GM23248 (cell line): ENCODE results near the gene ERH. TPM values are rescaled to one million over a fixed set of nuclear protein-coding genes. Genes with fewer than 3 reads are reported as not detected.

Source experiments
- DNase-seq: peaks from one replicate; pipeline ENCODE4 v3.0.0-alpha.2; 2015
- H2AFZ ChIP-seq: fragments of 200-600 bp; sonication (generic); 2 replicates; pipeline ENCODE4 v1.6.1; 2016; ENCODE audit warnings: antibody characterized with exemption
- H3F3A ChIP-seq: fragments of 200-600 bp; sonication (generic); 2 replicates; pipeline ENCODE4 v1.6.1; 2016; ENCODE audit warnings: mild to moderate bottlenecking, antibody characterized with exemption, mixed run types; ENCODE audit not compliant: insufficient read depth
- H3K27ac ChIP-seq: fragments of 200-600 bp; sonication (generic); 2 replicates; pipeline ENCODE4 v1.5.1; 2016; ENCODE audit warnings: mild to moderate bottlenecking
- H3K27me3 ChIP-seq: fragments of 200-600 bp; sonication (generic); replicated peaks from 2 replicates; pipeline ENCODE4 v1.6.1; 2016; ENCODE audit warnings: mild to moderate bottlenecking; ENCODE audit not compliant: insufficient read depth
- H3K36me3 ChIP-seq: fragments of 200-600 bp; sonication (generic); 2 replicates; pipeline ENCODE4 v1.6.1; 2016; ENCODE audit warnings: low read depth, mild to moderate bottlenecking
- H3K4me1 ChIP-seq: fragments of 200-600 bp; sonication (generic); 2 replicates; pipeline ENCODE4 v1.6.1; 2016; ENCODE audit warnings: mild to moderate bottlenecking; ENCODE audit not compliant: insufficient read depth
- H3K4me2 ChIP-seq: fragments of 200-600 bp; sonication (generic); one replicate; pipeline ENCODE4 v1.6.1; 2016; ENCODE audit warnings: mild to moderate bottlenecking; ENCODE audit not compliant: unreplicated experiment
- H3K4me3 ChIP-seq: fragments of 200-600 bp; sonication (generic); 2 replicates; pipeline ENCODE4 v1.5.1; 2016; ENCODE audit warnings: mild to moderate bottlenecking
- H3K79me2 ChIP-seq: fragments of 200-600 bp; sonication (generic); 2 replicates; pipeline ENCODE4 v1.6.1; 2016; ENCODE audit warnings: mild to moderate bottlenecking; ENCODE audit not compliant: insufficient read depth
- H3K9ac ChIP-seq: fragments of 200-600 bp; sonication (generic); 2 replicates; pipeline ENCODE4 v1.6.1; 2016; ENCODE audit warnings: mild to moderate bottlenecking
- H3K9me2 ChIP-seq: fragments of 200-600 bp; sonication (generic); 2 replicates; pipeline ENCODE4 v1.6.1; 2016; ENCODE audit warnings: mixed run types, mild to moderate bottlenecking, moderate library complexity; ENCODE audit not compliant: insufficient read depth
- H3K9me3 ChIP-seq: fragments of 200-600 bp; sonication (generic); one replicate; pipeline ENCODE4 v1.6.1; 2017; ENCODE audit warnings: low read depth
- H4K20me1 ChIP-seq: fragments of 200-600 bp; sonication (generic); 2 replicates; pipeline ENCODE4 v1.6.0; 2016; ENCODE audit not compliant: insufficient read depth
- EZH2 ChIP-seq: fragments of 200-600 bp; sonication (generic); IDR thresholded peaks from 2 replicates; pipeline ENCODE4 v1.6.1; 2018; ENCODE audit warnings: antibody characterized with exemption, mild to moderate bottlenecking; ENCODE audit not compliant: insufficient read depth, poor library complexity, severe bottlenecking
- EZH2phosphoT487 ChIP-seq: fragments of 200-600 bp; sonication (generic); IDR thresholded peaks from 2 replicates; pipeline ENCODE4 v1.6.1; 2018; ENCODE audit warnings: antibody characterized with exemption, moderate library complexity, mild to moderate bottlenecking, low read depth; ENCODE audit not compliant: insufficient read depth
- WGBS, 2 experiments: methylation state at CpG; one replicate each; pipeline ENCODE4 v1.1.6; 2015 to 2017; ENCODE audit warnings: low lambda C conversion rate in 2 of 2, low coverage in 1 of 2; ENCODE audit errors: missing lambda C conversion rate in 2 of 2; 5-methylcytosine and 5-hydroxymethylcytosine counted together
- in situ Hi-C: fragments of 300-500 bp; cut with MboI; formaldehyde crosslinking; loops from 2 replicates; pipeline ENCODE4 v1.15.0; 2020
- polyA plus RNA-seq: library from polyadenylated mRNA; unstranded; fragments of >200 nt; fragmentation: Nextera tagmentation; extraction: Ambion mirVana; gene quantifications from 2 replicates; pipeline ENCODE4 v1.2.1, GENCODE V29; 2016
- total RNA-seq: library from RNA; depleted of rRNA; stranded (reverse); fragments of >200 nt; shearing (Covaris generic); gene quantifications from 2 replicates; pipeline ENCODE4 v1.2.3, GENCODE V29; 2014

The ERH gene
- total and polyA plus RNA-seq, 2 experiments from 2014 or later: 70.4 to 136 TPM

DNA sequence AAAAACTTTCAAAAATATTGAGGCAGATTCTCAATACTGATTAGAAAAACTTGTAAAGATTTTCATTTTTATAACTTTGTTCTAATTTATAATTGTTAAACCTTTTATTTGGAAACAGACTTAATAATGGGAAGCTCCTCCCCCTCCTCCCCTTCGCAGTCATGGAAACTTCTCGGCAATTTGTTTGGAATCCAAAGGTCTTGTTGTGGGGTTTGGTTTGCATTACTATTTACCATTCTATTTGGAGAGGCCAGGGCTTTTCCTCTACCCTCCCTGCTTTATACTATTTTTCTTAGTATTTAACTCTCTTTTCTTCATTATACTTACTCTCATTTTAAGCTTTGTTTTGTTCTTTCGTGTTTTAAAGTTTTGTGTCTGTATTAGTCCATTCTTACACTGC, 6.4 kb upstream of the ERH start:
- Histone ChIP-seq H3K9me3 (no peaks in the 10 kb centered on the region), H3F3A (no peaks in the 10 kb centered on the region), H3K27ac (no peak overlapping the region), H4K20me1 (no peaks in the 10 kb centered on the region; the same call in 1 of the 2 replicates), H2AFZ (no peak overlapping the region), H3K79me2 (peaks cover 100% of the 10 kb centered on the region), H3K27me3 (no peaks in the 10 kb centered on the region), H3K4me1 (peaks cover 29% of the 10 kb centered on the region), H3K9me2 (no peaks in the 10 kb centered on the region), H3K9ac (no peak overlapping the region), H3K4me3 (no peak overlapping the region), H3K4me2 (no peak overlapping the region), H3K36me3 (no peaks in the 10 kb centered on the region)
- in situ Hi-C loops: no loop called here
- TF ChIP-seq EZH2phosphoT487 (no peak), EZH2 (no peak)
- DNase-seq: no peak
- 76 to 84% methylated on average over 3 of the region's 3 CpGs for WGBS, 2 experiments

DNA sequence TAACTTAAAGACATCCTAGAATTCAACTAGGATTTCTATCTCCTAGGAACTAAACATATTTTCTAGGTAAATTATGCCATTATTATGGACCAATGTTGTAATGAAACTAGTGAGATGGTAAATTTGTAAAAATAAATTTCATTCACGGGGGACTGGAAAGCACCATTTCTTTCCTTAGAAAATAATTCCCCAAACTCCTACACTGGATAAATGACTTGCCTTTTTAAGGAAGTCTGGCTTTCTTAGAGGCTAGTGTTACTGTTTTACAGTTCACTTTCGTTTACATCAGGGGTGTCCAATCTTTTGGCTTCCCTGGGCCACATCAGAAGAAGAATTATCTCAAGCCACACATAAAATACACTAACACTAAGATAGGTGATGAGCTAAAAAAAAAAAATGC, 3.7 kb upstream of the ERH start:
- DNase-seq: no peak
- TF ChIP-seq EZH2 (no peak), EZH2phosphoT487 (no peak)
- no peaks in the 10 kb centered on the region; the same call in 1 of the 2 replicates for H4K20me1 ChIP-seq
- peak overlapping the region; percentile 95 for H3K4me3 ChIP-seq
- H2AFZ ChIP-seq: no peak overlapping the region
- H3K79me2 ChIP-seq: peaks cover 95% of the 10 kb centered on the region
- no peak overlapping the region for H3K9ac ChIP-seq
- no peaks in the 10 kb centered on the region for H3K9me3 ChIP-seq
- no peaks in the 10 kb centered on the region for H3F3A ChIP-seq
- H3K27ac ChIP-seq: no peak overlapping the region
- H3K36me3 ChIP-seq: no peaks in the 10 kb centered on the region
- in situ Hi-C loops: no loop called here
- peak overlapping the region; percentile 98 for H3K4me2 ChIP-seq
- WGBS, 2 experiments: 92 to 98% methylated on average over 2 of the region's 2 CpGs
- peaks cover 33% of the 10 kb centered on the region for H3K4me1 ChIP-seq
- no peaks in the 10 kb centered on the region for H3K27me3 ChIP-seq
- no peaks in the 10 kb centered on the region for H3K9me2 ChIP-seq

DNA sequence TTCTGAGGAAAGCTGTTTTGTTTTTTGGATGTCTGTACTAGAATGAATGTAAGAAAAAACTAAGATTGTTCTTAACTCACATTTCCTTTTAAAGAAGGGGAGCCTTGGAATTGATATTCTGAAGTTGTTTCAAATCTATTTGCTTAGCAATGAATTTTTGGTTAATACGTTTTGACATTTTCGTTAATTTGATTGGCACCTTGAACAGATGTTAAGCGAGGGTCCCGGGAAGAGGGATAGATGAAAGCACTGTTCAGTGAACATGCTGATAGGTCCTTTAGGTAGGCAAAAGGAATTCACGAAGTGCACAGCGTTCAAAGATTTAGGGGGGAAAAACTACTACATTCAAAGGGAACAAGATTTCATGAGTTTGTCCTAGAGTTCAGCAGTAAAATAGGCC, 2.1 kb upstream of the ERH start:
- H3K9ac ChIP-seq: peak overlapping the region; percentile 99; the same call in 1 of the 2 replicates
- TF ChIP-seq EZH2phosphoT487: no peak
- no peak for TF ChIP-seq EZH2

DNA sequence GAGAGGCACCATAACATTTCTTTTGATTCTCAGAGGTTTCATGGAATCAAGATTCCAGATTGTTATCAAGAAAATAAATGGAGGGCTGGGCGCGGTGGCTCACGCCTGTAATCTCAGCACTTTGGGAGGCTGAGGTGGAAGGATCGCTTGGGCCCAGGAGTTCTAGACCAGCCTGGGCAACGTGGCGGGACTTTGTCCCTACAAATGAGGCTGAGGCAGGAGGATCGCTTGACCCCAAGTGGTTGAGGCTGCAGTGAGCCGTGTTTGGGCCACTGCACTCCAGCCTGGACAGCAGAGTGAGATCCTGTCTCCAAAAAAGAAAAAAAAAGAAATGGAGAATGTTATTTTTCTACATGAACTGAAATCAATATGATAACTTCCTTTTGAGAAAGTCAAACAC, 1.7 kb upstream of the ERH start:
- Histone ChIP-seq H3K27me3 (no peaks in the 10 kb centered on the region), H3F3A (no peaks in the 10 kb centered on the region), H2AFZ (no peak overlapping the region), H3K4me3 (peak overlapping the region; percentile 95), H3K9ac (peak overlapping the region; percentile 99), H3K79me2 (peaks cover 95% of the 10 kb centered on the region), H3K4me1 (peaks cover 45% of the 10 kb centered on the region), H3K9me3 (no peaks in the 10 kb centered on the region), H3K4me2 (peak overlapping the region; percentile 98), H4K20me1 (no peaks in the 10 kb centered on the region; the same call in 1 of the 2 replicates), H3K36me3 (peaks cover 8% of the 10 kb centered on the region; the same call in 1 of the 2 replicates), H3K27ac (no peak overlapping the region), H3K9me2 (no peaks in the 10 kb centered on the region)
- TF ChIP-seq EZH2phosphoT487 (no peak), EZH2 (no peak)
- in situ Hi-C loops: no loop called here
- 80 to 82% methylated on average over 8 of the region's 8 CpGs for WGBS, 2 experiments
- DNase-seq: no peak

More for the DNA sequence above, 2.1 kb upstream of the ERH start:
- peak overlapping the region; percentile 98 for H3K4me2 ChIP-seq
- 88 to 93% methylated on average over 6 of the region's 6 CpGs for WGBS, 2 experiments
- peaks cover 4% of the 10 kb centered on the region; the same call in 1 of the 2 replicates for H3K36me3 ChIP-seq
- H3K79me2 ChIP-seq: peaks cover 95% of the 10 kb centered on the region
- no peaks in the 10 kb centered on the region for H3K9me3 ChIP-seq
- no peaks in the 10 kb centered on the region for H3K27me3 ChIP-seq
- H2AFZ ChIP-seq: no peak overlapping the region
- in situ Hi-C loops: no loop called here
- no peak overlapping the region for H3K27ac ChIP-seq
- H3K9me2 ChIP-seq: no peaks in the 10 kb centered on the region
- no peak for DNase-seq
- H3K4me1 ChIP-seq: peaks cover 45% of the 10 kb centered on the region
- no peaks in the 10 kb centered on the region; the same call in 1 of the 2 replicates for H4K20me1 ChIP-seq
- H3K4me3 ChIP-seq: peak overlapping the region; percentile 95
- no peaks in the 10 kb centered on the region for H3F3A ChIP-seq
